SK-N-SH (cell line): Measurements from ENCODE around the gene HEMK1. TPM values are rescaled to one million over a fixed set of nuclear protein-coding genes. Genes with fewer than 3 reads are reported as not detected.

ENCODE experiments used
- CTCF ChIA-PET: fragments of 300-600, 350-600 bp; formaldehyde crosslinking; extraction: SDS; loops from one replicate; lab custom pipeline; 2021; lab: Yijun Ruan, JAX
- POLR2A ChIA-PET: fragments of 350-600 bp; sonication (Branson Sonifier 250); formaldehyde crosslinking; extraction: SDS; loops from one replicate; lab custom pipeline; 2020; ENCODE audit warnings: antibody characterized with exemption, inconsistent platforms; lab: Yijun Ruan, JAX
- DNase-seq: peaks from one replicate; pipeline ENCODE4 v3.0.0; 2012
- H2AFZ ChIP-seq: fragments of 200-600 bp; sonication (generic); 2 replicates; pipeline ENCODE4 v1.8.1; 2016; ENCODE audit warnings: antibody characterized with exemption, mild to moderate bottlenecking, low read depth
- H3F3A ChIP-seq: fragments of 200-600 bp; sonication (generic); replicated peaks from 2 replicates; pipeline ENCODE3; 2016; ENCODE audit warnings: antibody characterized with exemption, mild to moderate bottlenecking; ENCODE audit not compliant: insufficient read depth
- H3K27ac ChIP-seq, 2 experiments: fragments of 200-500 bp in 1 of 2; fragments of 200-600 bp in 1 of 2; sonication (Bioruptor generic) in 1 of 2; sonication (generic), shearing (Covaris generic) in 1 of 2; 2 replicates each; pipeline versions ENCODE4 v1.5.1 to v1.6.1; 2014 to 2016; ENCODE audit warnings: low read depth in 2 of 2, inconsistent platforms in 1 of 2, low read length in 1 of 2, mild to moderate bottlenecking in 1 of 2, mixed read lengths in 1 of 2
- H3K27me3 ChIP-seq: fragments of 200-600 bp; sonication (generic), shearing (Covaris generic); 2 replicates; pipeline ENCODE4 v1.6.1; 2016; ENCODE audit warnings: mixed run types; ENCODE audit not compliant: insufficient read depth
- H3K36me3 ChIP-seq, 2 experiments: fragments of 200-500 bp in 1 of 2; fragments of 200-600 bp in 1 of 2; sonication (Bioruptor generic) in 1 of 2; sonication (generic) in 1 of 2; replicated peaks in 1 of 2; 2 replicates each; pipeline versions ENCODE3 to v1.5.1; 2014 to 2016; ENCODE audit warnings: low read length in 1 of 2, mild to moderate bottlenecking in 1 of 2; ENCODE audit not compliant: insufficient read depth in 2 of 2, control insufficient read depth in 1 of 2
- H3K4me1 ChIP-seq, 2 experiments: fragments of 200-500 bp in 1 of 2; fragments of 200-600 bp in 1 of 2; sonication (Bioruptor generic) in 1 of 2; sonication (generic), shearing (Covaris generic) in 1 of 2; 2 replicates each; pipeline versions ENCODE4 v1.5.1 to v1.6.1; 2014 to 2016; ENCODE audit warnings: low read depth in 1 of 2, low read length in 1 of 2, mixed run types in 1 of 2; ENCODE audit not compliant: insufficient read depth in 2 of 2, control insufficient read depth in 1 of 2
- H3K4me2 ChIP-seq: fragments of 200-600 bp; sonication (generic), shearing (Covaris generic); 2 replicates; pipeline ENCODE4 v1.6.1; 2017; ENCODE audit warnings: mixed run types
- H3K4me3 ChIP-seq, 2 experiments: fragments of 200-500 bp in 1 of 2; fragments of 200-600 bp in 1 of 2; sonication (Bioruptor generic) in 1 of 2; sonication (generic), shearing (Covaris generic) in 1 of 2; 2 replicates each; pipeline versions ENCODE4 v1.5.1 to v1.8.1; 2014 to 2016; ENCODE audit warnings: low read depth in 2 of 2, inconsistent platforms in 1 of 2, low read length in 1 of 2, mild to moderate bottlenecking in 1 of 2, mixed read lengths in 1 of 2, moderate library complexity in 1 of 2
- H3K79me2 ChIP-seq: fragments of 200-600 bp; sonication (generic); 2 replicates; pipeline ENCODE4 v1.8.1; 2017; ENCODE audit warnings: mild to moderate bottlenecking; ENCODE audit not compliant: insufficient read depth
- H3K9ac ChIP-seq: fragments of 200-600 bp; sonication (generic); 2 replicates; pipeline ENCODE4 v1.6.1; 2017; ENCODE audit warnings: mixed run types
- H3K9me2 ChIP-seq: fragments of 200-600 bp; sonication (generic); 2 replicates; pipeline ENCODE4 v1.6.1; 2017; ENCODE audit warnings: mixed run types
- H3K9me3 ChIP-seq: fragments of 200-600 bp; sonication (generic); 2 replicates; pipeline ENCODE4 v1.6.1; 2017; ENCODE audit warnings: mixed run types, mild to moderate bottlenecking, moderate library complexity
- H4K20me1 ChIP-seq: fragments of 200-600 bp; sonication (generic); 2 replicates; pipeline ENCODE4 v1.6.1; 2017; ENCODE audit warnings: mild to moderate bottlenecking, mixed run types; ENCODE audit not compliant: insufficient read depth
- CHD2 ChIP-seq: fragments of 150-350 bp; IDR thresholded peaks from 2 replicates; pipeline ENCODE4 v1.6.1; 2018; ENCODE audit warnings: low read length; ENCODE audit not compliant: partially characterized antibody
- ELF1 ChIP-seq: IDR thresholded peaks from 2 replicates; pipeline ENCODE4 v1.4.0; 2012
- EP300 ChIP-seq, 2 experiments: IDR thresholded peaks; 2 replicates each; pipeline versions ENCODE4 v1.4.0 to v1.6.1; 2012; ENCODE audit warnings: borderline replicate concordance in 1 of 2, low read depth in 1 of 2, low read length in 1 of 2
- EZH2phosphoT487 ChIP-seq: fragments of 200-600 bp; sonication (generic); IDR thresholded peaks from 2 replicates; pipeline ENCODE4 v1.6.1; 2017; ENCODE audit warnings: low read depth, mixed run types, mild to moderate bottlenecking, antibody characterized with exemption, moderate library complexity, borderline replicate concordance
- FOSL2 ChIP-seq: IDR thresholded peaks from 2 replicates; pipeline ENCODE4 v1.4.0; 2012; ENCODE audit warnings: low read depth, mild to moderate bottlenecking, moderate library complexity, borderline replicate concordance
- FOXM1 ChIP-seq: IDR thresholded peaks from 2 replicates; pipeline ENCODE4 v1.4.0; 2012; ENCODE audit warnings: low read depth, mild to moderate bottlenecking
- GABPA ChIP-seq: IDR thresholded peaks from 2 replicates; pipeline ENCODE4 v1.4.0; 2012; ENCODE audit warnings: low read depth, mild to moderate bottlenecking
- NFIC ChIP-seq: IDR thresholded peaks from 2 replicates; pipeline ENCODE4 v1.4.0; 2012; ENCODE audit warnings: borderline replicate concordance
- RXRA ChIP-seq: IDR thresholded peaks from 2 replicates; pipeline ENCODE4 v1.4.0; 2012; ENCODE audit warnings: low read depth, mild to moderate bottlenecking, borderline replicate concordance
- SIN3A ChIP-seq: IDR thresholded peaks from 2 replicates; pipeline ENCODE4 v1.6.1; 2012; ENCODE audit warnings: low read depth, mild to moderate bottlenecking, low read length, moderate library complexity, borderline replicate concordance
- SMC3 ChIP-seq: IDR thresholded peaks from 2 replicates; pipeline ENCODE4 v1.6.1; 2012; ENCODE audit warnings: low read depth, low read length, improper control_type of control experiment
- TCF12 ChIP-seq: IDR thresholded peaks from 2 replicates; pipeline ENCODE4 v1.4.0; 2012
- YY1 ChIP-seq: IDR thresholded peaks from 2 replicates; pipeline ENCODE4 v1.4.0; 2012; ENCODE audit warnings: low read depth, mild to moderate bottlenecking
- WGBS: methylation state at CpG from one replicate; pipeline ENCODE4 v1.1.6; 2017; ENCODE audit warnings: low lambda C conversion rate; 5-methylcytosine and 5-hydroxymethylcytosine counted together
- polyA plus RNA-seq, 3 experiments: library from polyadenylated mRNA; depleted of rRNA; stranded (reverse); fragments of >200 nt; gene quantifications; 2 replicates each; pipeline ENCODE4 v1.2.3, GENCODE V29; 2012
- TF ChIP-seq, protein P1 (sequence below): IDR thresholded peaks from 2 replicates; pipeline ENCODE4 v1.4.0; 2012; ENCODE audit warnings: low read depth, borderline replicate concordance
- TF ChIP-seq, protein P2 (sequence below): IDR thresholded peaks from 2 replicates; pipeline ENCODE4 v1.6.1; 2012; ENCODE audit warnings: mild to moderate bottlenecking, low read depth, low read length, moderate library complexity
- TF ChIP-seq, protein P3 (sequence below): IDR thresholded peaks from 2 replicates; pipeline ENCODE4 v1.4.0; 2012; ENCODE audit warnings: low read depth
- TF ChIP-seq, protein P4 (sequence below): fragments of 150-350 bp; IDR thresholded peaks from 2 replicates; pipeline ENCODE4 v1.6.1; 2016; ENCODE audit warnings: mild to moderate bottlenecking, low read depth, low read length
- TF ChIP-seq, protein P5 (sequence below): IDR thresholded peaks from 2 replicates; pipeline ENCODE4 v1.4.0; 2012; ENCODE audit warnings: low read depth, borderline replicate concordance

Gene HEMK1
- polyA plus RNA-seq, 1 of the 3 experiments (the other 2 are of a cell fraction): 15.4 TPM

DNA sequence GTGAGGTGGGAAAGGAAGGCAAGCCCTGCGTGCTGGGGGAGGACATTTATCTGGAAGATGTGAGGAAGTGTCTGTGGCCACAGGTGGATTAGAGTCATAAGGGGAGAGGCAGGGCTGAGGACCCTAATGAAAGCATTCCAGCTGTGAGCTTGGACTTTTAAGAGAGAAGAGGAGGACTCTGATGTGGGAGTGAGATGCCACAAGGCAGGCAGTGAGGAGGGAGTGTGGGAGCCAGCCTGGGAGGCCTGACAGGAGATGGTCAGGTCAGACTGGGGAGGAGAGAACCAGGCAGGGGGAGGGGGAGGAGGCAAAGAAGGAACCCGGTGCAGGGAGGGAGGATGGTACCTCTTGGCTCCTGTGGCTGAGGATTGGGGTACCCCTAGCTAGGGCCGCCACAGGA lies 68.6 kb downstream of the HEMK1 start:
- Histone ChIP-seq H3K27ac (no peak overlapping the region), H3K36me3 (no peaks in the 10 kb centered on the region), H3K4me1 (peaks cover 5 to 8% of the 10 kb centered on the region in 2 experiments; a peak in 2 of 4 replicates), H3K9ac (no peak overlapping the region), H2AFZ (no peak overlapping the region), H3K27me3 (no peaks in the 10 kb centered on the region), H3K9me2 (no peaks in the 10 kb centered on the region), H4K20me1 (no peaks in the 10 kb centered on the region), H3K9me3 (no peaks in the 10 kb centered on the region), H3F3A (no peaks in the 10 kb centered on the region), H3K4me3 (no peak overlapping the region), H3K79me2 (no peaks in the 10 kb centered on the region), H3K4me2 (no peak overlapping the region)
- CTCF ChIA-PET: interaction anchor here (1.9 to 14.3 kb wide), 3 partner anchors 9 to 20 kb away, joined by 8 to 162 read pairs (median 8); partner anchors contain the start of gene MAPKAPK3
- DNase-seq: no peak
- 89% methylated on average over 3 of the region's 3 CpGs for WGBS
- TF ChIP-seq SMC3 (no peak), NFIC (no peak), SIN3A (no peak), FOXM1 (no peak), EP300 (IDR thresholded peaks at IDR 0.05; ENCODE audit: borderline replicate concordance in 1 of 2, low read depth in 1 of 2, low read length in 1 of 2) (no peak), RXRA (no peak), EZH2phosphoT487 (no peak), TCF12 (no peak), YY1 (no peak), CHD2 (no peak), GABPA (no peak), FOSL2 (no peak), ELF1 (no peak)
- TF ChIP-seq, protein P1, sequence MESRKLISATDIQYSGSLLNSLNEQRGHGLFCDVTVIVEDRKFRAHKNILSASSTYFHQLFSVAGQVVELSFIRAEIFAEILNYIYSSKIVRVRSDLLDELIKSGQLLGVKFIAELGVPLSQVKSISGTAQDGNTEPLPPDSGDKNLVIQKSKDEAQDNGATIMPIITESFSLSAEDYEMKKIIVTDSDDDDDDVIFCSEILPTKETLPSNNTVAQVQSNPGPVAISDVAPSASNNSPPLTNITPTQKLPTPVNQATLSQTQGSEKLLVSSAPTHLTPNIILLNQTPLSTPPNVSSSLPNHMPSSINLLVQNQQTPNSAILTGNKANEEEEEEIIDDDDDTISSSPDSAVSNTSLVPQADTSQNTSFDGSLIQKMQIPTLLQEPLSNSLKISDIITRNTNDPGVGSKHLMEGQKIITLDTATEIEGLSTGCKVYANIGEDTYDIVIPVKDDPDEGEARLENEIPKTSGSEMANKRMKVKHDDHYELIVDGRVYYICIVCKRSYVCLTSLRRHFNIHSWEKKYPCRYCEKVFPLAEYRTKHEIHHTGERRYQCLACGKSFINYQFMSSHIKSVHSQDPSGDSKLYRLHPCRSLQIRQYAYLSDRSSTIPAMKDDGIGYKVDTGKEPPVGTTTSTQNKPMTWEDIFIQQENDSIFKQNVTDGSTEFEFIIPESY: no peak
- TF ChIP-seq, protein P2, sequence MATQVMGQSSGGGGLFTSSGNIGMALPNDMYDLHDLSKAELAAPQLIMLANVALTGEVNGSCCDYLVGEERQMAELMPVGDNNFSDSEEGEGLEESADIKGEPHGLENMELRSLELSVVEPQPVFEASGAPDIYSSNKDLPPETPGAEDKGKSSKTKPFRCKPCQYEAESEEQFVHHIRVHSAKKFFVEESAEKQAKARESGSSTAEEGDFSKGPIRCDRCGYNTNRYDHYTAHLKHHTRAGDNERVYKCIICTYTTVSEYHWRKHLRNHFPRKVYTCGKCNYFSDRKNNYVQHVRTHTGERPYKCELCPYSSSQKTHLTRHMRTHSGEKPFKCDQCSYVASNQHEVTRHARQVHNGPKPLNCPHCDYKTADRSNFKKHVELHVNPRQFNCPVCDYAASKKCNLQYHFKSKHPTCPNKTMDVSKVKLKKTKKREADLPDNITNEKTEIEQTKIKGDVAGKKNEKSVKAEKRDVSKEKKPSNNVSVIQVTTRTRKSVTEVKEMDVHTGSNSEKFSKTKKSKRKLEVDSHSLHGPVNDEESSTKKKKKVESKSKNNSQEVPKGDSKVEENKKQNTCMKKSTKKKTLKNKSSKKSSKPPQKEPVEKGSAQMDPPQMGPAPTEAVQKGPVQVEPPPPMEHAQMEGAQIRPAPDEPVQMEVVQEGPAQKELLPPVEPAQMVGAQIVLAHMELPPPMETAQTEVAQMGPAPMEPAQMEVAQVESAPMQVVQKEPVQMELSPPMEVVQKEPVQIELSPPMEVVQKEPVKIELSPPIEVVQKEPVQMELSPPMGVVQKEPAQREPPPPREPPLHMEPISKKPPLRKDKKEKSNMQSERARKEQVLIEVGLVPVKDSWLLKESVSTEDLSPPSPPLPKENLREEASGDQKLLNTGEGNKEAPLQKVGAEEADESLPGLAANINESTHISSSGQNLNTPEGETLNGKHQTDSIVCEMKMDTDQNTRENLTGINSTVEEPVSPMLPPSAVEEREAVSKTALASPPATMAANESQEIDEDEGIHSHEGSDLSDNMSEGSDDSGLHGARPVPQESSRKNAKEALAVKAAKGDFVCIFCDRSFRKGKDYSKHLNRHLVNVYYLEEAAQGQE: no peak
- TF ChIP-seq, protein P3, sequence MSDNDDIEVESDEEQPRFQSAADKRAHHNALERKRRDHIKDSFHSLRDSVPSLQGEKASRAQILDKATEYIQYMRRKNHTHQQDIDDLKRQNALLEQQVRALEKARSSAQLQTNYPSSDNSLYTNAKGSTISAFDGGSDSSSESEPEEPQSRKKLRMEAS: no peak
- TF ChIP-seq, protein P4, sequence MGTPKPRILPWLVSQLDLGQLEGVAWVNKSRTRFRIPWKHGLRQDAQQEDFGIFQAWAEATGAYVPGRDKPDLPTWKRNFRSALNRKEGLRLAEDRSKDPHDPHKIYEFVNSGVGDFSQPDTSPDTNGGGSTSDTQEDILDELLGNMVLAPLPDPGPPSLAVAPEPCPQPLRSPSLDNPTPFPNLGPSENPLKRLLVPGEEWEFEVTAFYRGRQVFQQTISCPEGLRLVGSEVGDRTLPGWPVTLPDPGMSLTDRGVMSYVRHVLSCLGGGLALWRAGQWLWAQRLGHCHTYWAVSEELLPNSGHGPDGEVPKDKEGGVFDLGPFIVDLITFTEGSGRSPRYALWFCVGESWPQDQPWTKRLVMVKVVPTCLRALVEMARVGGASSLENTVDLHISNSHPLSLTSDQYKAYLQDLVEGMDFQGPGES: no peak
- TF ChIP-seq, protein P5, sequence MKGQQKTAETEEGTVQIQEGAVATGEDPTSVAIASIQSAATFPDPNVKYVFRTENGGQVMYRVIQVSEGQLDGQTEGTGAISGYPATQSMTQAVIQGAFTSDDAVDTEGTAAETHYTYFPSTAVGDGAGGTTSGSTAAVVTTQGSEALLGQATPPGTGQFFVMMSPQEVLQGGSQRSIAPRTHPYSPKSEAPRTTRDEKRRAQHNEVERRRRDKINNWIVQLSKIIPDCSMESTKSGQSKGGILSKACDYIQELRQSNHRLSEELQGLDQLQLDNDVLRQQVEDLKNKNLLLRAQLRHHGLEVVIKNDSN: no peak
- POLR2A ChIA-PET: no interaction called here
